HepG2 (cell line): ENCODE measurements around the gene MMP24OS.

ENCODE experiments used
- PAF1 ChIP-seq: IDR thresholded peaks from 2 replicates; pipeline ENCODE4 v1.6.1; 2016; ENCODE audit warnings: missing genetic modification reagents, missing compliant biosample characterization
- TCF12 ChIP-seq, 2 experiments: fragments of 450-650 bp in 1 of 2; sonication (generic) in 1 of 2; formaldehyde crosslinking in 1 of 2; IDR thresholded peaks; 2 replicates each; pipeline versions ENCODE4 v1.6.1 to v1.8.0; 2017 to 2022; ENCODE audit warnings: antibody characterized with exemption in 1 of 2, mild to moderate bottlenecking in 1 of 2, missing genetic modification reagents in 1 of 2, moderate library complexity in 1 of 2
- U2AF2 ChIP-seq: fragments of 200-400 bp; formaldehyde crosslinking; IDR thresholded peaks from 2 replicates; pipeline ENCODE4 v1.6.1; 2017; ENCODE audit warnings: low read depth, mild to moderate bottlenecking, low read length
- ZNF660 ChIP-seq: sonication (generic); formaldehyde crosslinking; IDR thresholded peaks from 2 replicates; pipeline ENCODE4 v1.5.1; 2020; ENCODE audit warnings: mild to moderate bottlenecking, low read depth, missing genetic modification reagents, borderline replicate concordance

DNA sequence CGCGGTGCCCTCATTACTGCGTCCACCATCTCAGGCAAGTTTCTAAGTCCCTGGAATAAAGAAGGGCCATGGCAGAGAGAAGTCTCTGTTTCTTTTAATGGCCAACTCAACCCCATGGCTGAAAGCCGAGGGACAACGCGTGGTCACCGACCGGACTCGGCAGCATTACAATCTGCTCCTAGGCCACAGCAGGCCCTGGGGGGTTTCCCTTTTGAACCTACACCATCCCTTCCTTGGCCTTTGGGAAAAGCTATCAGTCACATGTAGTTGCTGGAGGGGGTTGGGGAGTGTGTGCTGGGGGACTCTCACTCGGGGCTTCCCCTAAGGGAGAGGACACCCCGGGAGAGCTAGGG is 25.4 kb upstream of the MMP24OS start:
- no peak for TF ChIP-seq PAF1 (CRISPR knock-in tag)
- TF ChIP-seq U2AF2 = no peak
- TF ChIP-seq TCF12 (IDR thresholded peaks at IDR 0.05) = no peak
- TF ChIP-seq TCF12 (CRISPR knock-in tag; IDR thresholded peaks at IDR 0.05) = no peak
- TF ChIP-seq ZNF660 = no peak
